GM18507 (cell line): Measurements from ENCODE around the gene KIAA1755.

Experiments used
- DNase-seq: peaks from one replicate; pipeline ENCODE4 v3.0.0; 2011; ENCODE audit warnings: low read depth; ENCODE audit not compliant: insufficient read length; ENCODE audit errors: extremely low spot score
- FAIRE-seq: peaks from 2 replicates; lab custom pipeline; 2011; peaks lifted over from hg19 to GRCh38; lab: Jason Lieb, UNC

KIAA1755 gene

DNA sequence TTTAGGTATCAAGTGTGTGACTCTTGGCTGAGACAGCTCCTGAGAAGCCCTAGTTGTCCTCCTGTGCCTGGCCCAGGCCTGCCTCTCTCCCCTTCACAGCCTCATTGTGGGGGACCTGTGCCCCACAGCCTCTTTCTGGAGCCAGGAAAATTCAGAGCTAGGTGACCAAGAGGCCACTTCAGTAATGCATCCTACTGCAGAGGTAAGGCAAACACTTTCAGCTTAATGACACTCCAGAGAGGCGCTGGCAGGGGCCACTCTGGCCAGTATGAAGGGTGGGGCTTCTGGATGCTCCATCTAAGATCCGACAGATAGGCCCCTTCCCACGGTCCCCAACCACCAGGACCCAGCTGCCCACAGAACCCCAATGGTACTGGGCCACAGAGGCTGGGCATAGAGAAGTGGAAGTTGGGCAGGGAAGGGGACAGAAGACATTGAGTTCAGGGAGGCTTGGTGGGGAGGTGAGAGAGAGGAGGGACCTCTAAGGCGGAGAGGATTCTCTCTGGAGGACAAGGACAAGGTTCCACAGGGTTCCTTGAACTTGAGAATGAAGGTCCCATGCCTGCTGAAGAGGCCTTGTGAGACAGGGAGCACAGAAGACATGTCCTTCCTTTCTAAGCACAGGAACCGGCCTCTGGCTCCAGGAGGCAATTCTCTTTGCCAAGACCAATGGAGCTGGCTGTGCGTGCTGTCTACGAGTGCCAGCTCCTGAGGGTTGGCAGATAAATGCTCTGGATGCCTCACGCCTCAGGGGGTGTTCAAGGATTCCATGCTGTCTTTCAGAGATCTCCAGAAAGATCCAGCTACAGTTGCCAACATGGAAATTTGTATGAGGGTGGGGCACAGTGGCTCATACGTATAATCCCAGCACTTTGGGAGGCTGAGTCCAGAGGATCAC is 49.1 kb downstream of the KIAA1755 start:
- FAIRE-seq, result no peak
- no peak for DNase-seq

DNA sequence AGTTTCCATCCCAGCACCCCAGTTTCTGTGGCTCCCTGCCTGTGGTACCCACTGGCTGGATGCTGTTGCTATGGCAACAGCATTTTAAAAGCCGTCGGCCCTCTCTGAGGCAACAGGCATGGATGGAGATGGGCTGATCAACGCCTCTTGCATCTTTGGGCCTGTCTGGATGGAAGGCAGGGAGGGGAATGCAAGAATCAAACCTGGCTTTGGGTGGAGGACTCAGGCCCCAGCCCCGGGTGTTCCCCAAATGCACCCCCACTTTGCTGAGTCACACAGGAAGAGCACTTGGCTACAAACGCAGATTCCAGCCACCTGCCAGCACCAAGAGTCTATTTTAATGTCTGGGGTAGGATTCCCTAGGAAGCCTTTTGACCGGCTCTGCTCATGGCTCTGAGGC is 49.8 kb downstream of the KIAA1755 start:
- FAIRE-seq, result no peak
- DNase-seq, result no peak

DNA sequence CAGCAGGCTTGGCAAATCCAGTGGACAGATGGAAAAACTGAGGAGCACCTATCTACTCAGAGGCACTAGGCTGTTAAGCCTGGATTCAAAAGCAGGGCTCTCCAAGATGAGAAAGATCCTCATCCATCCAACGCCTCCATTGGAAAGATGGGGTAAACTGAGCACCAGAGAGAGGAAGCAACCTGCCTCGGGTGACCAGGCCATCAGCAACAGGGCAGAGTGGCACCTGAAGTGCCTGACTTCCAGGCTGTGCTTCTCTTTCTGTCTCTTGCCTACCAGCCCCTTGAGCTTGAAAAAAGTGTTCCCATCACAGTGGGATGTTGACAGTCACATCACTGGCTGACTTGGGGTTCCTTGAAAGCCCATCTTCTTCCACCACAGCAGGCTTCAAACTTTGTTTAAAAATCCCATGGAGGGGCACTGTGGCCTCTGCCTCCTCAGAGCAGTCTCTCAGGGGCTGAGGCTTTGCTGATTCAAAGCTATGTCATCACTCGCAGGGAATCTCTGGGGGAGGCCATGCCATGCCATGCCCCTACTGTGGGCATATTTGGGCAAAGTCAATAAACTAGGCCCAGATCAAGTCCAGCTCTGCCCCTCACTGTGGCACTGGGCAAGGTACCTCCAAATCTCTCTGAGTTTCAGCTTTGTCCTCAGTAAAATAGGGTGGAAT is 50.7 kb downstream of the KIAA1755 start:
- DNase-seq (no peak), FAIRE-seq (no peak)

DNA sequence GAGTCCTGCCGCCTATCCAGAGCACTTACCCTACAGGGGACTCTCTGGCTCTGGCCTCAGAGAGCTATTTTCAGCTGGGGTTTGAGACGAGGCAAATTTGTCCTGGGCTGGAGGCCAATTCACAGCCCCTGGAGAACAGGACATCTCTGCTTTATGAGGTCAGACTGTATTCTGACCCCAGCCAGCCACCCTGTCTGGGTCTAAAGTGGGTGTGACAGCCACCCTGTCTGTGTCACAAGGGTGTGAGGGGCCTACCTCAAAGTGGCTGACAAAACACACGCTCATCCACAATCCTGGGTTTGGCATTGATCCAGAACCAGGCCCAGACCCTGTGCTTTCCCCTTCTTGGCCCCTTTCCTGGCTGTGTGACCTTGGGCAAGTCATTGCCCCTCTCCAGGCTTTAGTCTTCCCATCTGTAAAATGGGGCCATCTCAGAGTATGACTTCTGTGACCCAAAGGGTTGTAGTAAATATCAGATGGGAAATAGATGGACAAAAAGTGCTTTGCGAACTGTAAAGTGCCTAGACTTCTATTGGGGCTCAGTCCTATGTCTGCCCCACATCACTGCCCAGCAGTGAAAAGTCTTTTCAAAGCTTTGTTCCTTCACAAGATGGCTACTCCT is 51.4 kb downstream of the KIAA1755 start:
- DNase-seq (no peak), FAIRE-seq (no peak)

DNA sequence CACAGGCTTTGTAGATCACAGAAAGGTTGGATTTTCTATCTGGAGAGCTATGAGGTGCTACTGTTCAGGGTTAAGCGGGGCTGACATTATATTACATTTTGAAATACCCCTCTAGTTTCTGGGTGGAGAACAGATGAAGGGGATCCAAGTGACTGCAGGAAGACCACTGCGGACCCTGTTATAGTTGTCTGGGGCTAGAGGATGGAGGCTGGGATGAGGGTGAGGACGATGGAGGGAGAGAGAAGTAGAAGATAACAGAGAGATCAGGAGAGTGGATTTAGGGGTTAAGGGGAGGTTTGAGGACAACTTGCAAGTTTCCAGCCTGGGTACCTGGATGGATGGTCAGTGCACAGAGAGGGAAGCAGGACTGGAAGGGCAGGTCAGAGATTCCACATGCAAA is 52.0 kb downstream of the KIAA1755 start:
- DNase-seq (no peak), FAIRE-seq (no peak)

DNA sequence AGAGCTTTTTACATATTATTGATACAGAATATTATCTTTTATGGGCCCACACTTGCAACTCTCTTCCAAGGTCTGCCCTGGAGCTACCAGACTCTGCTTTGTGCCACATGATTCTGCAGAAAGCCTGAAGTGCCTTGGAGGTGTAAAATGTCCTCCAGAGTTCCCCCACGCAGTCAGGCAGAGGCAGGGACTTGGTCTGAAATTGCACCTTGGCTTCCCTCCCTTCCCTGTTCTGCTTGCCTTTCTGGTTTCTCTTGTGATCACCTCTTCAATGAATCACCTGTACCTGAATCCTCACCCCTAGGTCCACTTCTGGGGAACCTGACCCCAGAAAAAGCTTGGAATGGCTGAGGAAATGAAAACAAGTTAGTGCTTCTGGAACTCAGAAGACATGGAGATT is 52.4 kb downstream of the KIAA1755 start:
- DNase-seq (no peak), FAIRE-seq (no peak)

DNA sequence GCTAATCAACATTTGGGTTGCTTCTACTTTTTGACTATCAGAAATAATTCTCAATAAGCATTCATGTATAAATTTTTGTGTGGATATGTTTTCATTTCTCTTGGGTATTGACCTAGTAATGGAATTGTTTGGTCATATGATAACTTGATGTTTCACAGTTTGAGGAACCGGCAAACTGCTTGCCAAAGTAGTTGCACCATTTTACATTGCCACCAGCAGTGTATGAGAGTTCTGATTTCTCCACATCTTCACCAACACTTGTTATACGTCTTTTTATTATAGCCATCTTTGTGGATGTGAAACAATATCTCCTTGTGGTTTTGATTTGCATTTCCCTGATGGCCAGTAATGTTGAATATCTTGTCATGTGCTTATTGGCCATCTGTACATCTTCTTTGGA is 52.9 kb downstream of the KIAA1755 start:
- no peak for FAIRE-seq
- DNase-seq, result no peak

DNA sequence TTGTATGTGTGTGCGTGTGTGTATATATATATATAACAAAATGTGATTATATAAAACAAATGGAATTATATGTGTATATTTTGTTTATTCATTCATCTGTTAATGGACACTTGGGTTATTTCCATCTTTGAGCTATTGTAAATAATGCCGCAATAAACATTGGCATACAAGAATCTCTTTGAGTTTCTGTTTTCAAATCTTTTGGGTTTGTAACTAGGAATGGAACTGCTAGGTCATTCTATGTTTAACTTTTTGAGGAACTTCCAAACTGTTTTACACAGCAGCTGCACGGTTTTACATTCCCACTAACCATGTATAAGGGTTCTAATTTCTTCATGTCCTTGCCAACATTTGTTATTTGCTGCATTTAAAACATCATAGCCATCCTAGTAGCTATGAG is 55.5 kb downstream of the KIAA1755 start:
- FAIRE-seq (no peak), DNase-seq (no peak)

DNA sequence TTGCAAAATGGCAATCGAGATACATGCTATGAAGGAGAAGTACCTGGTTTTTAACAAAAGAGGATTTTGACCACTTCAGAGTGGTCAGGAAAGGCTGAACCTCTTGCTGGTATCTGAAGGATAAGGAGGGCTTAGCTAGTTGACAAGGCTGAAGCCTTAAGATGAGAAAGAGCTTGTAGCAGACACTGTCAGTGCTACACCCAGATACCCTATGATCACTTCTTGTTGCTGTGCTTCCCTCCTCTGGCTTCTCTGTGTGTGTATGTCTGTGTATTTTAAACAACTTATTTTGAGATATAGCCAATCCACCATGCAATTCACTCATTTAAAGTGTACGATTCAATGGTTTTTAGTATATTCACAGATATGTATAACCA is 56.6 kb downstream of the KIAA1755 start:
- no peak for FAIRE-seq

DNA sequence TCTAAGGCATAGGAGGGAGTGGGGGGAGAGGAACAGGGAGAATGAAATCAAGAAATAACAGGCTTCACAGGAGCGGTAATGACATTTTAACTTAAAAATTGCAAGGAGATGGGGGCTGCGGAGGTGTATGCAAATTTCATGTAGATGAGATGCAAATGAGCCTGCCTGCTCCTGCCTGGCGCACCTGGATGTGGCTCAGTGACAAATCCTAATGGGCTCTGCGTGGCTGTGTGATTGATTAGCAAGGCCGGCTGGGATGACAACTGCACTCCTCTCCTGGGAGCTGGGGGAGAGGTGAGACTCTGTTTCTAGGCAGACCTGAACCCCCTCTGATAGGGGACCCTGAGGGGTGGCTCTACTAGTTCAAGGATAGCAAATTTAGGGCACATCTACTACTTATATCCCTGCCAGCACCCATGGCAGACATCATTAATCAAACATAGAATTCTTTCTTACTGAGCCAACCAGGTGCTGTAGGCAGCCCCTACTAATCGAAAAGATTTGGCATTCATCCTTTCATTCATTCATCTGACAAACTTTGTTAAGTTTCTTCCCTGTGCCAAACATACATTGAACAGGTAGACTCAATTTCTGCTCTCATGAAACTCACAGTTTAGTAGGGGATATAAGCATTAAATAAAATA is 57.1 kb downstream of the KIAA1755 start:
- DNase-seq, result no peak
- FAIRE-seq, result no peak

More for the DNA sequence above, 56.6 kb downstream of the KIAA1755 start:
- DNase-seq, result no peak

DNA sequence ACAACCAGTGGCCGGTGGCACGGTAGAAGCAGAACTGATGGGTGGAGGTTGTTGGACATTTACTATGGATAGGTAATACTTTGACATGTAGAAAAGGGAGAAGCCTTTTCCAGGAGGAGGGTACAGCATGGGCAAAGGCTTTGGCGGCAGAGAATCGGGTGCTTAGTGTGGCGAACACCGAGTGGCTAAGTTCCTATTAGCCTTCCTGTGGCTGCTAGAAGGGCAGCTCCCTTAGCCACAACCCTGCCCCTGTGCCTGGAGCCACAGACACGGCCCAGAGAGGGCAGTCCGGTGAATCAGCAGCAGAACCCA is 57.6 kb downstream of the KIAA1755 start:
- no peak for FAIRE-seq
- DNase-seq, result no peak

DNA sequence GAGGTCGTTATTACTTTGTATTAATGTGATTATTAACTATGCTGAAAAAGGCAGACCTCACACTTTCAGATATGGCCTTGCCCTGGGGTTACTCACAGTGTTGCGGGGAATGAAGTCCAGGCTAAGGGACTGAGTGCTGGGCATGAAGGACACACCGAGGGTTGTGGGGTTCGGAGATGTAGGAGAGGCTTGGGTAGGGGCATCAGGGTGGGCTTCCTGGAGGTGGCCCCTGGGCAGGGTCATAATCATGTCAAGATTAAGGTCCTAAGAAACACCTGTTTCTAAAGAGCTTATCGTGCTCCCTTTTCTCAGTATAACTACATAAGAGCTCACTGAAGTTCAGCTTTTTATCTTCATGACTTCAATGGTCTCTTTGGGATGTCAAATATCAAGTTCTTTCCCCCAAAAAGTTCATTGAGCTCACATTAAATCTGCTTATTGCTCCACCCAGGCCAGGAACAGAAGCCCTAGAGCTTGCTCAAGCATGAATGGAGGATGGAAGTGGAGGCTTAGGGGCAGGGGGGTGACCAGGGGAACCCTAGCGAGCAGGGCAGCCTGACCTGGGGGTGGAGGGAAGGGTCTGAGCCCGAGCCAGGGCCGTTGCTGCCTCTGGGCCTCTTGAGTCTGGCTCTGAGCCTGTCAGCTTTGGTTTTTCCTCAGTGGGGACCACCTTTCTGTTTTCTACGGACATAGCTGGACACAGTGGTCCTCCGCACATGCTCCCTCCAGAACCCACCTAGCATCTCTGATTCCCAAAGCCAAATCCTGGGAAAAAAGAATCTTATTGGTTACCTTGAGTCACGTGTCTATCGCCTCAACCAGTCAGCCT is 58.2 kb downstream of the KIAA1755 start:
- FAIRE-seq, result no peak
- no peak for DNase-seq

DNA sequence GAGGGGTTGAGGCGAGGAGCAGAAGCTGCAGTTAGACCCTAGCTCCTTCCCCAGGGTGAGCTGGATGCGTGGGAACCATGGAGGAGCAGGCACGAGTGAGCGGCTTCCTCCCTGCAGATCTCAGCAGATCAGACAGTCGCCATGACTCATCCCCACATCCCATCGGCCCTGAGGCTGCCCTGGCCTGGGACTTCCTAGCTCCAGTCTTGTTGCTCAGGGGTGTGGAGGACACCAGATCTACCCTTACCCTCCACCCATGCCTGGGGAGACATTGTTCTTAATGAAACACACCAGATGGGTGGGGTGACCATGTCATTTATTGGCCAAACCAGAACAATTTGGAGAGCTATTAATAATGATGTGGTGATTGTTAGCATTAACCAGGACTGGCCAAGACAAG is 59.2 kb downstream of the KIAA1755 start:
- no peak for DNase-seq
- FAIRE-seq, result no peak

DNA sequence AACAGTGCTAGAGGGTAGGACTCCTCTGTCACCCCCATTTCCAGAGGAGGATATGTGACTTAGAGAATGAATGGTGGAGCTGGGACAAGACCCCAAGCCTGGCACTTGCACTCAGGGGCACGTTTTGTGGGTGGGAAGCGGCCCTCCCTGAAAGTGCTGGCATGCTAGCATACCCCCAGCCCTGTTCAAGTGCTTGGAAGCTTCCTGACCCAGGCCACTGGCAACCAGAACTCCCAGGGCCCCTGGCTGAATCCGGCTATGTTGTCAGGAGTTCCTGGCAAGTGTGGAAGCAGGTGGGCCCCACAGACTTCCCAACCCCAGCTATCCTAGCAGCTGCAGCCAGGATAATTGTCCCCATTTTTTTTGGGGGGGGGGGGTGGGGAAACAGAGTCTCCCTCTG is 59.9 kb downstream of the KIAA1755 start:
- DNase-seq (no peak), FAIRE-seq (no peak)

DNA sequence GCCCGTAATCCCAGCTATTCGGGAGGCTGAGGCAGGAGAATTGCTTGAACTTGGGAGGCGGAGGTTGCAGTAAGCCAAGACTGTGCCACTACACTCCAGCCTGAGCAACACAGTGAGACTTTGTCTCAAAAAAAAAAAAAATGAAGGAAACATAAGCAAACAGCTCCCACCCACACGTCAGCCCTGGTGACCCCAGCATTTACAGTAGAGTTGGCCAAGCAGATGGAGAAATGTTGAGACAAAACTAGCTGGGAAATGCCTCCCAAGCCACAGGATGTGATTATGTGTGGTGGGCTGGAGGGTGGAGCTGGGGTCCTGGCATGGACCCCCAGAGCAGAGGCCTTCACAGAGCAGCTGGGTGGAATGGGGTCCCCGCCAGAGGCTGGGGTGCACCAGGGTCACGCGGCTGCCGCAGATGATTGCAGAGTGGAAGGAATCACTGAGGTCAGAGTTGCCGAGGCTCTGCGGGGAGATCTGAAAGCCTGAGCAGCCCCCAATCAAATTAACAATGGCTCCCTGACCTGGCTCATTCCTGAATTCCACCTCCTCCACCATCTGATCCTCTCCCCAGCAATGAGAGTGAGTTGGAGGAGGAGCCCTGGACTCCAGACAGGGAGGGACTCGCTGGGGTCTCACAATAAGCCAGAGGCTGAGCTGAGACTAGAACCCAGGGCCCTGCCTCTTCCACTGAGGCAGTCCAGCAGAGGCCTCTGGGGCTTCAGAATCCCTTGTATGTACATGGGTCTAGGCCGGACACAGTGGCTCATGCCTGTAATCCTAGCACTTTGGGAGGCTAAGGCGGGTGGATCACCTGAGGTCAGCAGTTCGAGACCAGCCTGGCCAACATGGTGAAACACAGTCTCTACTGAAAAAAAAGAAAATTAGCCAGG is 60.8 kb downstream of the KIAA1755 start:
- DNase-seq (no peak), FAIRE-seq (no peak)

DNA sequence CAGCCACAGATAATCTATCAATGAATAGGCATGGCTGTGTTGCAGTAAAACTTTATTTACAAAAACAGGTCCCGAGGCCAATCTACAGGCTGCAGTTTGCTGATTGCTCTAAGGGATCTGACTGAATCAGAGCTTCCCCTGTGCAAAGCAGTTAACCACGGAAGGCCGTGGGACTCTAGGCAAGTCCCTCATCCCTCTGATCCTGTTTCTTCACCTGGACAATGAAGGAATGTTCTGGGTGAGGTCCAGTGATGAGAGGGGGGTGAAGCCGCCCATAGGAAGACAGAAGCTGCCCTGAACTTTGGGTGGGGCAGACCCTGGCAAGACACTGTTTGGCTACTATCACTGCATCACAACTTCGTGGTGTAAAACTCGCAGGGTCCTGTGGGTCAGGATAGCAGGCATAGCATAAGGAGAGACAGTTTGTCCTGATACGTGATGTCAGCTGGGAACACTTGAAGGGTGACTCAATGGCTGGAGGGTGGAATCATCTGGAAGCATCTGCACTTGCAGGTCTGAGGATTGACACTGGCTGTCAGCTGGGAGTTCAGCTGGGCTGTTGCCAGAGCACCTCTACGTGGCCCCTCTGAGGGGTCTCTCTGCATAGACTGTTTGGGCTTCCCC is 62.2 kb downstream of the KIAA1755 start:
- DNase-seq (no peak), FAIRE-seq (no peak)

DNA sequence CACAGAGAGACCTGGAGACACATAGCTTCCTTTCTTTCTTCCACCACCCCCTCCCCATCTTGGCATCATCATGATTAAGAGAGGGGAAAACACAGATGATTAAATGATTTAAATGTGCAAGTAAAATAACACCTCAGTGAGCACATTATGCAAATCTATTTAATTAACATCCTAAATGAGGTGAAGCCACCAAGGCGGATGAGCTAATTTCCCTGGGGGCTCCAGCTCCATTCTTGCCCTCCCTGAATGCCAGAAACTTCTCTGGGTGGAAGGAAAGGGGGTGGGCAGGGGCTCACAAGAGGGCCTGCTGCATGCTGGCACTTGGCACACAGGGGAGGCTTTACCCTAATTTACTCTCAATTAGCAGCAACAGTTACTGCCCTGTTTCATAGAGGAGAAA is 62.9 kb downstream of the KIAA1755 start:
- DNase-seq (no peak), FAIRE-seq (no peak)

DNA sequence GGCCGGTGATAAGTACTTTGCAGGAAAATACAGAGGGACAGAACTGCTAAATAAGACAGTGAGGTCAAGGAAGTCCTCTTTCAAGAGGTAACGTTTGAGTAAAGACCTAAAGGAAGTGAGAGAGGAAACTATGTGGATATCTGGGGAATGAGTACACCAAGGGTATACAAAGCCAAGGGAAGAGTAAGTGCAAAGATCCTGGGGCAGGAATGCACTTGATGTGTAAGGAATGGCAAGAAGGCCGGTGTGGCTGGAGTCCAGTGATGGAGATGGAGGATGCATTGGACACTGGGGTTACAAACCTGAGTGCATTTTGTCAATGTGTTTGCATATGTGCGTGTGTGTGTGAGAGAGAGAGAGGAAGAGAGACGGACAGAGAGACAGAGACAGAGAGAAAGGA is 63.3 kb downstream of the KIAA1755 start:
- DNase-seq (no peak), FAIRE-seq (no peak)
